ENCODE results near the gene AP3S2.

- TF ChIP-seq, protein P1, sequence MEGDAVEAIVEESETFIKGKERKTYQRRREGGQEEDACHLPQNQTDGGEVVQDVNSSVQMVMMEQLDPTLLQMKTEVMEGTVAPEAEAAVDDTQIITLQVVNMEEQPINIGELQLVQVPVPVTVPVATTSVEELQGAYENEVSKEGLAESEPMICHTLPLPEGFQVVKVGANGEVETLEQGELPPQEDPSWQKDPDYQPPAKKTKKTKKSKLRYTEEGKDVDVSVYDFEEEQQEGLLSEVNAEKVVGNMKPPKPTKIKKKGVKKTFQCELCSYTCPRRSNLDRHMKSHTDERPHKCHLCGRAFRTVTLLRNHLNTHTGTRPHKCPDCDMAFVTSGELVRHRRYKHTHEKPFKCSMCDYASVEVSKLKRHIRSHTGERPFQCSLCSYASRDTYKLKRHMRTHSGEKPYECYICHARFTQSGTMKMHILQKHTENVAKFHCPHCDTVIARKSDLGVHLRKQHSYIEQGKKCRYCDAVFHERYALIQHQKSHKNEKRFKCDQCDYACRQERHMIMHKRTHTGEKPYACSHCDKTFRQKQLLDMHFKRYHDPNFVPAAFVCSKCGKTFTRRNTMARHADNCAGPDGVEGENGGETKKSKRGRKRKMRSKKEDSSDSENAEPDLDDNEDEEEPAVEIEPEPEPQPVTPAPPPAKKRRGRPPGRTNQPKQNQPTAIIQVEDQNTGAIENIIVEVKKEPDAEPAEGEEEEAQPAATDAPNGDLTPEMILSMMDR (IDR thresholded peaks at IDR 0.05 in 2 of 3, conservative IDR thresholded peaks at IDR 0.05 in 1 of 3; ENCODE audit: borderline replicate concordance in 1 of 3, insufficient read depth in 1 of 3, low read depth in 2 of 3, low read length in 2 of 3), result no peak
- TF ChIP-seq POLR2A (IDR thresholded peaks at IDR 0.05; ENCODE audit: borderline replicate concordance, extremely low read depth, insufficient read depth, insufficient read length) (no peak), RAD21 (IDR thresholded peaks at IDR 0.05; ENCODE audit: low read depth) (no peak), POLR2AphosphoS5 (IDR thresholded peaks at IDR 0.05; ENCODE audit: low read depth, low read length) (no peak), CEBPB (IDR thresholded peaks at IDR 0.05; ENCODE audit: low read depth) (no peak), SRF (IDR thresholded peaks at IDR 0.05; ENCODE audit: low read depth) (no peak), EZH2 (IDR thresholded peaks at IDR 0.05) (no peak), EZH2phosphoT487 (IDR thresholded peaks at IDR 0.05; ENCODE audit: borderline replicate concordance) (no peak), ZBTB33 (IDR thresholded peaks at IDR 0.05; ENCODE audit: extremely low read depth, insufficient replicate concordance, low read length) (no peak), ZFX (IDR thresholded peaks at IDR 0.05) (no peak), YY1 (IDR thresholded peaks at IDR 0.05; ENCODE audit: extremely low read depth, insufficient replicate concordance, low read depth, low read length) (no peak)
- TF ChIP-seq, protein P2, sequence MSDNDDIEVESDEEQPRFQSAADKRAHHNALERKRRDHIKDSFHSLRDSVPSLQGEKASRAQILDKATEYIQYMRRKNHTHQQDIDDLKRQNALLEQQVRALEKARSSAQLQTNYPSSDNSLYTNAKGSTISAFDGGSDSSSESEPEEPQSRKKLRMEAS (IDR thresholded peaks at IDR 0.05), result no peak
- TF ChIP-seq, protein P3, sequence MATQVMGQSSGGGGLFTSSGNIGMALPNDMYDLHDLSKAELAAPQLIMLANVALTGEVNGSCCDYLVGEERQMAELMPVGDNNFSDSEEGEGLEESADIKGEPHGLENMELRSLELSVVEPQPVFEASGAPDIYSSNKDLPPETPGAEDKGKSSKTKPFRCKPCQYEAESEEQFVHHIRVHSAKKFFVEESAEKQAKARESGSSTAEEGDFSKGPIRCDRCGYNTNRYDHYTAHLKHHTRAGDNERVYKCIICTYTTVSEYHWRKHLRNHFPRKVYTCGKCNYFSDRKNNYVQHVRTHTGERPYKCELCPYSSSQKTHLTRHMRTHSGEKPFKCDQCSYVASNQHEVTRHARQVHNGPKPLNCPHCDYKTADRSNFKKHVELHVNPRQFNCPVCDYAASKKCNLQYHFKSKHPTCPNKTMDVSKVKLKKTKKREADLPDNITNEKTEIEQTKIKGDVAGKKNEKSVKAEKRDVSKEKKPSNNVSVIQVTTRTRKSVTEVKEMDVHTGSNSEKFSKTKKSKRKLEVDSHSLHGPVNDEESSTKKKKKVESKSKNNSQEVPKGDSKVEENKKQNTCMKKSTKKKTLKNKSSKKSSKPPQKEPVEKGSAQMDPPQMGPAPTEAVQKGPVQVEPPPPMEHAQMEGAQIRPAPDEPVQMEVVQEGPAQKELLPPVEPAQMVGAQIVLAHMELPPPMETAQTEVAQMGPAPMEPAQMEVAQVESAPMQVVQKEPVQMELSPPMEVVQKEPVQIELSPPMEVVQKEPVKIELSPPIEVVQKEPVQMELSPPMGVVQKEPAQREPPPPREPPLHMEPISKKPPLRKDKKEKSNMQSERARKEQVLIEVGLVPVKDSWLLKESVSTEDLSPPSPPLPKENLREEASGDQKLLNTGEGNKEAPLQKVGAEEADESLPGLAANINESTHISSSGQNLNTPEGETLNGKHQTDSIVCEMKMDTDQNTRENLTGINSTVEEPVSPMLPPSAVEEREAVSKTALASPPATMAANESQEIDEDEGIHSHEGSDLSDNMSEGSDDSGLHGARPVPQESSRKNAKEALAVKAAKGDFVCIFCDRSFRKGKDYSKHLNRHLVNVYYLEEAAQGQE (IDR thresholded peaks at IDR 0.05; ENCODE audit: low read depth), result no peak
Measured at GRCh38 chr15:89781055-89781454, 112.7 kb downstream of the AP3S2 start.
